Head of caudate nucleus (tissue), 42 donors: ENCODE data around the gene CDK4.

Experiments
- DNase-seq, 42 donors: peaks; one replicate each; pipeline versions ENCODE4 v3.0.0 to v3.0.0-alpha.2; 2020 to 2021; ENCODE audit warnings: mixed read lengths in 7 of 42
- intact Hi-C: fragments of 100-400 bp; cut with DNase I; formaldehyde crosslinking; loops from one replicate; pipeline ENCODE4 v1.15.0; 2022

Gene CDK4

DNA sequence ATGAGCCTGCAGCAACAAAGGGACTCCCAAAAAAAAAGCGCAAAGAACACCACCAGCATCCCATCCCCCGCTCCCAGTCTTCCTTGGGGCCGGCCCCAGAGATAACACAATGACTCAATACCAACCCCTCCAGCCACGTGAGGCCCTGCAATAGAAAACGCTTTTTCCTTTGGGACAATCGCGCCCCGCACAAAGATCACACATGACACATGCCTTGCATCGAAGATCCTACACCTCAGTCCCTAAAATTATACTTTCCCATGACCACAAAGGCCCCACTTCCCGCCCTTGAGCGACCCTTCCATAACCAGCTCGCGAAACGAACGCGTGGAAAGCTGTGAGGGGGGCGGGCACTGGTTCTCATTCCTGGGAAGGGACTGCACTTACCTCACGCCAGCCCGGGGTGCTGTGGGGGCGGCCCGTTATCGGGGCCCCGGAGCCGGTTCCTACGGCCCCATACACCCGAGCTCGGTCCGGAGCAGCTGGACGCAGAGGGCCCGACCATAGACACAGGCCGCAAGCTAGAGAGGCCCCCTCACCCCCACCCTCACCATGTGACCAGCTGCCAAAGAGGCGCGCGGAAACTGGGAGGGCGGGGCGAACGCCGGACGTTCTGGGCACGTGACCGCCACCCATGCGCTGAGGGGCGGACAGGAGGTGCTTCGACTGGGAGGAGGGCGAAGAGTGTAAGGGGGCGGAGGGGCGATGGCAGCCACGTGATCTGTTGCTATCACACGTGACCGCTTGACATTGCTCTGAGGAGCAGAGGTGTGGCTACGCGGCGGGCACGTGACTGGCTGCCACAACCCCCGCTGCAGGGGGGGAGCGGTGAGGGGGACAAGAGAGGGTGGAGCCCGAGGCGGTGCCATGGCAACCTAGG, at the start of gene CDK4:
Gene CDK4 (minus strand): TSS at position 523 of the 880 bp plus-strand sequence. CDS start 593 bp downstream, outside the sequence.
- DNase-seq: peak; percentile 99 to 100 (median 100)
- intact Hi-C loops: no loop called here

DNA sequence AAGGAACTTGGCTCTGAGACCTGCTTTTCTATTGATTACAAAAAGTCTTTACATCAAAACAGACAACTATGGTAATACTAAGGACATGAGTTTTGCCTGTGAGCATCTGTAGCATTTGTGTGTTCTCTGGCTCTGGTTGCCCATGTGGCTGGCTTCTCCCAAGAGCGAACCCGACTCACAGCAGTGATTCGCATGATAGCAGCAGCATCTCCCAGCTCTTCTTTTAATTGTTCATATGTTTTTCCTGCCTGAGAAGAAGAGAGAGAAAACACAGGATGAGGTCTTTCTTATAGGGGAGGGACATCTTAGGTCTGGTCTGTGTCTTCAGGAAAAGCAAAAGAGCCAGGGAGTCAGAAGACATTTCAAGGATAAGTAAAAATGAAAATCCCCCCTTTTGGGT, 48.9 kb upstream of the CDK4 start:
- no peak for DNase-seq
- intact Hi-C loops: no loop called here

DNA sequence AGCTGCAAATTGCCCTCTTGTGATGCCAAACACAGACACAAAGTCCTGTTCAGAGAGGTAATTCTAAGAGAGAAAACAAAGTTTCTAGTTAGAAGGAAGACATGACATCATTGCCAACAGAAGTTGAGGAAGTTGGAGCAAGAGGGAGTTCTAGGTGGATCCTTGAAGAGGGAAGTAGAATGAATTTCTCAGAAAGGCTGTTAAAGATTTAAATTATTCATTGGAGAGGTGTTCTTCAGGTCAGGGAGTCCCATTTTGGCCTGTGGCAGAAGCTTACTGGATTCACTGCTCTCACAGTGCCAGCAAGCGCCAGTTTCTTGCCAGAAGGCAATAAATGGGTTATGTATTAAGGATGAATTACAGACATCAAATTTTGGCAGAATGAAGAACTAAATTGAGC, 45.8 kb upstream of the CDK4 start:
- DNase-seq: no peak
- intact Hi-C loops: no loop called here

DNA sequence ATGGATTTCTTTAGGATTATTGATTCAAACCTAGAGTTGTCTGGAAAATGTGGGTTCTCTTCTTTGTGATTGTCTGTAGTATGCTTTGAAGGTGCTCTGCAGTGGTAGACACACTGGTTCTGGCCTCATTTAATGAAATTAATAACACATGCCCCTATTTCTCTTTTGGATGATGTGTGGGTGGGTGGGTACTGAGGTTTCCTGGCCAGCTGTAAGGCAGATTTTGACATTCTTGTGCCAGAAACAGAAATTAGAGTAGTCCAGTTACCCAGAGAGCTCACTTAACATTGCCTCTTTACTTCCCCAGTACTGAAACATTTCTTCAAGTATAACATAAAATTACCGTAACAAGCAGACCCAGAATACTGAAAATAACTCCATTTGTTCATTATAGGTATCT, 44.9 kb upstream of the CDK4 start:
- intact Hi-C loops: no loop called here
- no peak for DNase-seq

DNA sequence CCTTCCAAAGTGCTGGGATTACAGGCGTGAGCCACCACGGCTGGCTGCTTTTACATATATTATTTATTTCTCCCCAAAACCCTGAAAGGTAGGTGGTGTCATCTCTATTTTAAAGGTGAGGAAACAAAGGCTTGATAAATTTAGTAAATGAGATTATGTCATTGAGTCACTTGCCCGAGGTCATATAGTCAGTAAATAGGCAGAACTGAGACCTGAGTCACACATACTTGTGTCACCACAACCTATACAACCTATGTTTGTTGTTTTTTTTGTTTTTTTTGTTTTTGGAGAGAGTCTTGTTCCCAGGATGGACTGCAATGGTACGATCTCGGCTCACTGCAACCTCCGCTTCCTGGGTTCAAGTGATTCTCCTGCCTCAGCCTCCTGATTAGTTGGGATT, 43.2 kb upstream of the CDK4 start:
- intact Hi-C loops: no loop called here

DNA sequence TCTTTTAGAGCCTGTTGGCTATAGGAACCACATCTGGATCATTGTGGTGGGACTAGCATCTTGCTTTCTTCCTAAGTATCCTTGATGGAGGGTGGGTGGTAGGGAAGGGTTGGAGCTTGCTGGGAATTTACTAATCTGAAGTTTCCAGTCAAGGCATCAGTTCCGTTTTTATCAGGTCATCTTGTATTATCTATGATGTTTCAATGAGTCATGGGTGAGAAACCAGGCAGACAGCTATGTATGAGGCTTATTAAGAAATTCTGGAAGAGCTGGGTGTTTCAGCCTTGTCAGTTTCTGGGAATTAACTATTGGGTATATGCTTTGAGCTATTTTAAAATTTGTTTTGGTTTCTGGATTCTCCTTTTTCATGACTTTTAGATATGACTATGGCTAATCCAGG, 41.8 kb upstream of the CDK4 start:
- DNase-seq: no peak
- intact Hi-C loops: no loop called here

More for the DNA sequence above, 43.2 kb upstream of the CDK4 start:
- DNase-seq: no peak

DNA sequence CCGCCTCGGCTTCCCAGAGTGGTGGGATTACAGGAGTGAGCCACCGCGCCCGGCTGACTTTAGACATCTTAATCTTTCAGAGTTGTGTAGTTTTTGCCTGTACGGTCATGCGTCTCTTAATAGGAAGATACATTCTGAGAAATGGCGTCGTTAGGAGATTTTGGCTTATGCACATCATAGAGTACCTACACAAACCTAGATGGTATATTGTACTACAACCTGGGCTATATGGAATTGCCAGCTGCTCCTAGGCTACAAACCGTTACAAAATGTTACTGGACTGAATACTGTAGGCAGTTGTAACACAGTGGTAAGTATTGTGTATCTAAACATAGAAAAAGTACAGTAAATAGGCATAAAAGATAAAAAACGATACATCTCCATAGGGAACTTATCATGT, 31.8 kb upstream of the CDK4 start:
- intact Hi-C loops: no loop called here

DNA sequence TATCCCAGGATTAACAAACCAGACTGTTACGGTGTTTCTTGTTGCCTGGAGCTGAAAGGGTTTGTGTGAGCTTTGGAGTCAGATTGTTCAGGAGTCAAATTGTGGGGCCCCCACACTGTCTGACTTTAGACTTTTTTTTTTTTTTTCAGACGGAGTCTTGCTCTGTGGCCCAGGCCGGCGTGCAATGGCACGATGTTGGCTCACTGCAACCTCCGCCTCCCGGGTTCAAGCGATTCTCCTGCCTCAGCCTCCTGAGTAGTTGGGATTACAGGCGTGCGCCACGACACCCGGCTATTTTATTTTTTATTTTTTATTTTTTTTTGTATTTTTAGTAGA, 31.3 kb upstream of the CDK4 start:
- no peak for DNase-seq
- intact Hi-C loops: no loop called here

More for the DNA sequence above, 31.8 kb upstream of the CDK4 start:
- DNase-seq: no peak

DNA sequence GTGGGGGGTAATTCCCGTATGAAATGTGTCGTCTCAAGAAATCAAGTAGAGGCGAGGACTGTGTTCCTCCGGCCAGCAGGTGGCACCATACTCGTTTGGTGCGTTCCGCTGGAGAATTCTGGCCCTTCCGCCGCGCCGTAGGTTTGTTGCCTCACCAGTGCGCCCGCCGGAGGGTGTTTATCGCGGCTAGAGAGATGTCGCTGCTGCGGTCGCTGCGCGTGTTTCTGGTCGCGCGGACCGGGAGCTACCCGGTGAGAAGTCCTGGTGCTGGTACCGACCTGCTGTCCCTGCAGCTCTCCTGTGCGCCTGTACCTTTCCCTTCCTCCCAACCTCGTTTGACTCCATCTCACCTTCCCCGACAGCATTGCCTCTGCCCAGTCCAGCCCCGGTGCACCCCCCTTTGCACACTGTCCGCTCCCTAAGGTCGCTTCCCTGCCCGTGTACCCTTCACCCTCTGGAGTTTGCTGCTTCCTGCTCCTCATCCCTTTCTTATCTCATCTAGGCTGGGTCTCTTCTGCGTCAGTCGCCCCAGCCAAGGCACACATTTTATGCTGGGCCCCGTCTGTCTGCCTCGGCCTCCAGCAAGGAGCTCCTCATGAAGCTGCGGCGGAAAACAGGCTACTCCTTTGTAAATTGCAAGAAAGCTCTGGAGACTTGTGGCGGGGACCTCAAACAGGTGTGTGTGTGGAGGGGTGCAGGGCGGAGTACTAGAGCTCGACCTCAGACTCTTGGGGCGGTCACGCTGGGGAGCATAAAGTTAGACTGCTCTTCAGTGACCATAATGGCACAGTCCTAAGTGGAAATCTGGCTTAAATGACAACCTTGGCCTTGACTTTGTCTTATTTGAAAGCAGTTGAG, 30.7 kb upstream of the CDK4 start, which contains the start of gene TSFM:
Gene TSFM (plus strand): TSS at position 180 of the 858 bp plus-strand sequence. CDS start 15 bp downstream, at position 195.
- intact Hi-C loops: no loop called here
- peak; percentile 95 to 100 (median 98) for DNase-seq

DNA sequence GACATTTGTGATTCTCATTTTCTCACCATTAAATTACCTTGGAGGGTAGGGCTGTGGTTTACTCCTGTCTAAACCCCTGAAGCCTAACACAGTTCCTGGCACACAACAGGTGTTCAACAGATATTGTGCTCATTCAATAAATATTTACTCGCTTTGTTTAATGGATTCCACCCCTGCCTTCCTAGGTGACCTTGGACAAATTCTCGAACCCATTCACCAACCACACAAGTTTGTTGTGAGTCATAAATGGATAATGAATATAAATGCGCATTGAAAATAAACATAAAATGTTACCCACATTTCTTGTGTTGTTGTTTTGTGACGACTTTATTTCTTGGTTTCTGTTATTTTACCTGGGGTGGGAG, 30.1 kb upstream of the CDK4 start:
- DNase-seq: no peak
- intact Hi-C loops: no loop called here

DNA sequence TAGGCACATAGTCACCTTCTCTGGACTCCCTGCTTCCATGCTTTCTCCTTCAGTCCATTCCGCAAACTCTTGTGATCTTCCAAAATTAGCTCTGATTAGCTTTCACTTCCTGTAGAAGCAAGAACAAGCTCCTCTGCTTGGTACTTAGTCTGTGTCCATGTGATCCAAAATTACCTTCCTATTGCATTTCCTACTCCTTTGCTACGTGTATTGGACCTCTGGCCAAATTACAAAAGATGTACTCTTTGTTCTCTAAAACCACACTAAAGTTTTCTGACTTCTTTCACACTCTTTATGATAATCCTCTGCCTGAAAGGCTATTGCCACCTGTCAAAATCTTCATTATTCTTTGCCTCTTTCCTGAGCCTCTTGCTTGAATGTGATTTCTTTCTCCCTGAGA, 29.7 kb upstream of the CDK4 start:
- intact Hi-C loops: loop anchor here (2.0 kb wide), 1 partner anchor 121 kb away; no protein-coding TSS in a partner anchor
- no peak for DNase-seq

DNA sequence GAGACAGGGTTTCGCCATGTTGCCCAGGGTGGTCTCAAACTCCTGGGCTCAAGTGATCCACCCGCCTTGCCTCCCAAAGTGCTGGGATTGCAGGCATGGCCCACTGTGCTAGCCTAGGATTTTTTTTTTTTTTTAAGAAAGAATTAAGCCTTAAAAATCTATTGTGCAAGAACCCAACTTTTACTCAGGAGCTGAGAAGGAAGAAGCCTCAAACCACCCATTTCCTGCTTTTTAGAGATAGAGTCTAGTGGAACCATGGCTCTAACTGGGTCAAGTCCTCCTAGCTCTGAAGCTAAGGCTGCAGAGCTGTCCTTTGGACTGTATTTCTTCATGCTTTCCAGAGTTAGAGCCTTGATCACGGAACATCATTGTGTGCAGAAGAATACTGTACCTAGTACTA, 29.1 kb upstream of the CDK4 start:
- DNase-seq: no peak
- intact Hi-C loops: loop anchor here (2.0 kb wide), 1 partner anchor 122 kb away; no protein-coding TSS in a partner anchor

DNA sequence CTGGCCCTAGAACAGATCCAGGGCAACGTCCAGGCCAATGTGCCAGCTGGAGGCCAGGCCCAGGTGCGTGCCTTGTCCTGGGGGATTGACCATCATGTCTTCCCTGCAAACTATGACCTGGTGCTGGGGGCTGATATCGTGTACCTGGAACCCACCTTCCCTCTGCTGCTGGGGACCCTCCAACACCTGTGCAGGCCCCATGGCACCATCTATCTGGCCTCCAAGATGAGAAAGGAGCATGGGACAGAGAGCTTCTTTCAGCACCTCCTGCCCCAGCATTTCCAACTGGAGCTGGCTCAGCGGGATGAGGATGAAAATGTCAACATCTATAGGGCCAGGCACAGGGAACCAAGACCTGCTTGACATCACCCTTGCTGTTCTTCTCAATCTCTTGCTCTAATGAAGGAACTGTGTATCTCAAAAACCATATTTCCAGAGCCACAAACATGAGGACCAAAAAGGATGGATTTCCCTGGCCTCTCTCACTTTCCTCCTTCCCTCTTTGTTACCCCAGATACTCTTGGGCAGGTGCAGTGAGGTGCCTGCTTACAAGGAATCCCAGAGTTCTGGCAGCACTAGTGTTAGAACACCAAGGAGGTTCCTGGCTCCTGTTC, 28.3 kb upstream of the CDK4 start:
- intact Hi-C loops: loop anchor here (2.0 kb wide), 1 partner anchor 122 kb away; no protein-coding TSS in a partner anchor
- no peak for DNase-seq

DNA sequence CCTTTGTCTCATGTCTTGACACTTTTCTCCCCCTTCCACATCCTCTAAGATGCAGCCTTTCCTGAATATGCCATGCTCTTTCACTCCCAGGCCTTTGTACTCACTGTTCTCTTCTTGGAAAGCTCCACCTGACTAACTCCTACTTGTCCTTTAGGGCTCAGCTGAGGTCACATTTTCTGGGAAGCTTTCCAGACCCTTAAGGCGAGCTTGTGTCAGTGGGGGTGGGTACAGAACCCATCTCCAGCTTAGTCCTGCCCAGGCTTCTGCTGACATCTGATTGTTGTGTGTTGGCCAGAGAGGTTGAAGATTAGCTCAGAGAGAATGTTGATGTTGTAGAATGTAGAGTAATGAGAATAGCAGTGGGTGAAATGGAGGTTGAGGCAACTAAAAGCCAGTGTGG, 27.6 kb upstream of the CDK4 start:
- intact Hi-C loops: loop anchor here (2.0 kb wide), 1 partner anchor 123 kb away; no protein-coding TSS in a partner anchor
- no peak for DNase-seq

DNA sequence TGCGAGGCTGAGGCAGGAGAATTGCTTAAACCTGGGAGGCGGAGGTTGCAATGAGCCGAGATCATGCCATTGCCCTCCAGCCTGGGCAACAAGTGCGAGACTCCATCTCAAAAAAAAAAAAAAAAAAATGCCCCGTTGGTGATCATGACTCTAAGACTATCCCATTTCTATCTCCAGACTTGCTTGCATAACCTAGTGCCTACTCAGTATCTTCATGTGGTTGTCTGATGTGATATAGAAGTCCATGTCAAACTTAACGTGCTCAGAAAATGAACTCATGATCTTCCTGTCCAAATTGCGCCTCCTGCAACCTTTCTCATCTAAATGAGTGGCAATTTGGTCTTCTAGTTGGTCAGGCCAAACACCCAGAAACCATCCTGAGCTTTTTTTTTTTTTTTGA, 25.8 kb upstream of the CDK4 start:
- intact Hi-C loops: no loop called here
- no peak for DNase-seq

DNA sequence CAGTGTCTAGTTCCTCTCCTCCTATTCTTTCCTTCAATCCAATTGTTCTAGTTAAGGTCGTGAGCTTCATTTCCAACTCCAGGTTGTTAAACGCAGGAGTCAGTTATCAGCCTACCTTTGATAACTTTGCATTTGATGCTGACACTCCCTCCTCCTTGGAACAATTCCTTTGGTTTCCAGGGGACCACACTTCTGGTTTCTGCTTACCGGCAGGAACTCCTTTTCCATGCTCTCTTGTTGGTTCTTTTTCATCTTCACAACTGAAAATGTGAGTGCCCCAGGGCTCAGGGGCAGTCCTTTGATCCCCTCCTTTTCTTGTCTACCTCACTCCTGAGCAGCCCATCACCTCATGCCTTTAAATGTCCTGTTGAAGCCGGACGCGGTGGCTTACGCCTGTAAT, 25.3 kb upstream of the CDK4 start:
- DNase-seq: no peak

DNA sequence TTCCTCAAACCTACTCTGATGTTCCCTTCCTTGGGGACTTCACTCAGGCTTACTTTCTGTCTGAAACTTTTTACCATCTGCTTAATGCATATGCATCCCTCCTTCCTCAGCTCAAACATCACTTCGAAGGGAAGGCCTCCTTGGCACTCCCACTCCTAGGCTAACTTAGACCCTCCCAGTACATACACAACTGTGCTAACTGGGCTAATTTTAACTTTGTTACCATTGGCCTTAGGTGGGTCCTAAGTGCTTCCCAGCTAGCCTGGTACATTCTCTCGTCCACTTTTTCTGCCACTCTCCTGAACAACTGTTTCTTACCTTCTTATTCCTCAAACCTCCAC, 24.1 kb upstream of the CDK4 start:
- intact Hi-C loops: no loop called here
- DNase-seq: no peak

More for the DNA sequence above, 25.3 kb upstream of the CDK4 start:
- intact Hi-C loops: no loop called here

DNA sequence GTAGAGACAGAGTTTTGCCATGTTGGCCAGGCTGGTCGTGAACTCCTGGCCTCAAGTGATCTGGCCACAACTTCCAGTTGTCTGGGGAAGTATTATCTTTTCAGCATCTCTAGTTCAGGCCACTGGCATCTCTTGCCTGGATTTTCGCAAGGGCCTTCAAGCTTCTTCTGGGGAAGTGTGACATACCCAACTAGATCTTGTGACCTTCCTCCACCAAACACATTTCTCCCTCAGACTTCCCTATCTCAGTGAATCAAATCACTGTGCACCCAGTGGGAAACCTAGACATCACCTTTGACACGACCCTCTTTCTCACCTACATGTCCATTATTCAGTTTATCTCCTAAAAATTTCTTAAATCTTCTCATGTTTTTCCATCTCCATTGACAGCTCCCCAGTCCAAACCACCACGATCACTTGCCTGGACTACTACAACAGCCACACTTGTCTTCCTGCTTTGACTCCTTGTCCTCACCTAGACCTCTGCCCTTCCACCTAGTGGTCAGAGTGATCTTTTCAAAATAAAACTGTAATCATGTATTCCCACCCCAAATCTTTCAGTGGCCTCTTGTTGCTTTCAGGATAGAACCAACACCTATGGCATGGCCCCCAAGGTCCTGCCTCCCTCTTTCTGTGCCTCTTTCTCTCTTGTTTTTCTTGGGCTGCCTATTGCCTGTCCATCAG, 23.6 kb upstream of the CDK4 start:
- DNase-seq: no peak
- intact Hi-C loops: no loop called here

DNA sequence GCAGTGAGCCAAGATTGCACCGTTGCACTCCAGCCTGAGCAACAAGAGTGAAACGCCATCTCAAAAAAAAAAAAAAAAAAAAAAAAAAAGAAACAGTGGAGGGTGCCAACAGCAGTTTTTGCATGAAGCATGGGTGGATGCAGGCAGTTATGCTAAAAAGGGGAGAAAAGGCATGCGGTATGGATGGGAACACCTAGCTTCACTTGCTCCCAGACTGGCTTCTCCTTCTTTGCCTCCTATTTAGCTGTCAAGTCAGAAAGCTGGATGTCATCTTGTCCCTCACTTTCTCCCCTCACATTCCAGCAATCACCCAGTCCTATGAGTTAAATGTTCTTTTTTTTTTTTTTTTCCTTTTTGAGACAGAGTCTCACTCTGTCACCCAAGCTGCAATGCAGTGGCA, 22.9 kb upstream of the CDK4 start:
- peak in 1 of 42 donors; percentile 25 for DNase-seq
- intact Hi-C loops: no loop called here
